ENCODE results near the gene ZNF362.
"Not testable (repeated sequence)": the region's sequence is repeated elsewhere in the genome, so short reads cannot be mapped to it uniquely, and the experiment has no call there.

ZNF362 gene

DNA sequence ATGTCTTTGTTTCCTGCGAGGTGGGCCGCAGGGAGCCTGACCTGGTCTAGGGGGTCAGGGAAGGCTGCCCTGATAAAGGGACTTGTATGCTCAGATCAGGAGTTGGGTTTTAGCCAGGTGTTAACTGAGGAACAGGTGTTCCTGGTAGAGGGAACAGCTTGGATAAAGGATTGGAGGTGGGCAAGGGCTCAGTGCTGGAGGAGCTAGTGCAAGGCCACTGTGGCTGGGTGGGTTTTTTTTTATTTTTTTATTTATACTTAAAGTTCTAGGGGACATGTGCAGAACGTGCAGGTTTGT lies 33.5 kb downstream of the ZNF362 start:
- no peak for DNase-seq

DNA sequence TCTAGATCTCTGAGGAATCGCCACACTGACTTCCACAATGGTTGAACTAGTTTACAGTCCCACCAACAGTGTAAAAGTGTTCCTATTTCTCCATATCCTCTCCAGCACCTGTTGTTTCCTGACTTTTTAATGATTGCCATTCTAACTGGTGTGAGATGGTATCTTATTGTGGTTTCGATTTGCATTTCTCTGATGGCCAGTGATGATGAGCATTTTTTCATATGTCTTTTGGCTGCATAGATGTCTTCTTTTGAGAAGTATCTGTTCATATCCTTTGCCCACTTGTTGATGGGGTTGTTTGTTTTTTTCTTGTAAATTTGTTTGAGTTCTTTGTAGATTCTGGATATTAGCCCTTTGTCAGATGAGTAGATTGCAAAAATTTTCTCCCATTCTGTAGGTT lies 34.3 kb downstream of the ZNF362 start:
- DNase-seq = not testable (repeated sequence)

- no peak for DNase-seq
Observed at GRCh38 chr1:33292726-33293340, 36.5 kb downstream of the ZNF362 start.

- no peak for DNase-seq
Observed at GRCh38 chr1:33294071-33295010, 38.0 kb downstream of the ZNF362 start.

DNA sequence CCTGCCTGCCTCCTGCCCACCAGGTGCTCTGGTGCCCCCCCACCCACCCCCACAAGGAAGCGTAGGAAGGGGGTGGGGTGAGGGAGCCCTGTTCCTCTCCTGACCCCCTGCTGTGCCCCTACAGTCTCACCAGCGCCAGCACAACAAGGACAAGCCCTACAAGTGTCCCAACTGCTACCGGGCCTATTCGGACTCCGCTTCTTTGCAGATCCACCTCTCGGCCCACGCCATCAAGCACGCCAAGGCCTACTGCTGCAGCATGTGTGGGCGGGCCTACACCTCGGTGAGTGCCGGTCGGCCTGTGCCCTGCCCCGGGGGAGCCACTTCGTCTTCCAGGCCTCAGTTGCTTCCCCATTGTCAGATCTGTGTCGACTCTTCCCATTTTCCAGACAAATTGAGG lies 38.7 kb downstream of the ZNF362 start:
- DNase-seq = no peak

GRCh38 chr1:33295450-33296081 lies 39.3 kb downstream of the ZNF362 start:
- DNase-seq = peak; percentile 94

- DNase-seq = no peak
Observed at GRCh38 chr1:33296082-33296458, 39.8 kb downstream of the ZNF362 start.

DNA sequence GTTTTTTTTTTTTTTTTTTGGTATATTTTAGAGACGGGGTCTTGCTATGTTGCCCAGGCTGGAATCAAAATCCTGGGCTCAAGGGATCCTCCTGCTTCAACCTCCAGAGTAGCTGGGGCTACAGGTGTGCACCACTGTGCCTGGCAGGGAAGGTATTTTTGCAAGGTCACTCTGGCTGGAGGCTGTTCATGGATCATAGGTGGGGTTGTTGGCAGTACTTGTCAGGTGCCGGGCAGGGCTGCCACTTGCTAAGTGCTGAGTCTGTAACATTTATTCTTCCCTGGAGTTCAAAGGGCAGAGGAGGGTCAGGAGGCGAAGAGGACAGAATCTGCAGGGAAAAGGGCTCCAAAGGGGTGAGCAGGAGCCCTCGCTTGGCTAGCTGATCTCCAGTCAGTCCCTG lies 40.5 kb downstream of the ZNF362 start:
- no peak for DNase-seq

GRCh38 chr1:33297911-33298622 lies 41.8 kb downstream of the ZNF362 start:
- DNase-seq = no peak

GRCh38 chr1:33298623-33299277 lies 42.5 kb downstream of the ZNF362 start:
- peak; percentile 74 to 79 for DNase-seq

DNA sequence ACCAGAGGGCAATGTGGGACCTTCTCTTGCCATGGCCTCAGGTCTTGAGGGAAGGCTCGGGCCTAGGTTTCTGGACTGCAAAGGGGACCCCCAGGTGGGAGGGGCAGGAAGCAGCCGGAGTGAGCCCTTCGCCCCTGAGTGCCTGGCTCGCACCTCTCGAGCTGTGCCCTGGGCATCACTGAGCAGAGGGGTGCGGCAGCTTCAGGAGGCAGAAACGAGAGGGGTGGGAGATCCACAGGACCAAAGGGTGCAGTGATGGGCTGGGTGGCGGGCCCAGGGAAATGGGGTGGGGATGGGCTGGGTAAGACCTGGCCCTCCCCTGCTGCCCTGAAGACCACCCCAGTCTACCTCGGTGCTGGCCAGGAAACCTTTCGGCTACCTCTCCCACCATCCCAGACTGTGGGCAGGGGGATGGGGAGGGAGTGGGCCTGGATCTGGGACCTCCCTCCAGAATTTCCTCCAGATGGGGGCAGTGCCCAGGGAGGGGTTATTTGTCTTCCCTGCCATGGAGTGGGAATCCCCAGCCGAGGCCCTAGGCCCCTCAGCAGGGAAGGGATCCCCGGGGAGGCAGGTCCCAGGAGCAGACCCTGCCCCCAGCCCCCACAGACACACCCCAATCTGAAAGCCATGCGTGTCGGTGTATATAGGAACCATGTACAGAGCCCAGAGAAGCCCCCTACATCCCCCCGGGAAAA lies 43.3 kb downstream of the ZNF362 start:
- DNase-seq = no peak

DNA sequence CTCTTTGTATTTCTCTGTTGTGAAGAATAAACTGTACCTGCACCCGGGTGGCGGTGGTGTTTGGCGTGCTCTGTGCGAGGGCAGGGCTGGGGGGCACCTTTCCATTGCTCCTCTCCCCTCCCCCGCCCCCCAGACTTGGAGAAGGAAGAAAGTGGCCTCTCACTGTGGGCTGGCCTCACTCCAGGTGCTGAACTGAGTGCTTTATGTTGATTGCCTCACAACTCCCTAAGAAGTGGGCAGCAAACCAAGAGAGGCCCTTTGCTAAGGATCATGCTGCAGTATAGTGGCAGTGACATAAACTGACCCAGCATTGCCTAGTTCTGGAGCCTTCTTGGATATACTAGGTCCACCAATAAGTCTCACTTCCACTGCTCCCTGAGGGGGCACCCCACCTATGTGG lies 44.4 kb downstream of the ZNF362 start:
- no peak for DNase-seq

GRCh38 chr1:33301273-33301984 lies 45.1 kb downstream of the ZNF362 start:
- no peak for DNase-seq

- peak in 1 of 2 experiments; percentile 36 for DNase-seq
Observed at GRCh38 chr1:33302325-33302724, 46.0 kb downstream of the ZNF362 start.

DNA sequence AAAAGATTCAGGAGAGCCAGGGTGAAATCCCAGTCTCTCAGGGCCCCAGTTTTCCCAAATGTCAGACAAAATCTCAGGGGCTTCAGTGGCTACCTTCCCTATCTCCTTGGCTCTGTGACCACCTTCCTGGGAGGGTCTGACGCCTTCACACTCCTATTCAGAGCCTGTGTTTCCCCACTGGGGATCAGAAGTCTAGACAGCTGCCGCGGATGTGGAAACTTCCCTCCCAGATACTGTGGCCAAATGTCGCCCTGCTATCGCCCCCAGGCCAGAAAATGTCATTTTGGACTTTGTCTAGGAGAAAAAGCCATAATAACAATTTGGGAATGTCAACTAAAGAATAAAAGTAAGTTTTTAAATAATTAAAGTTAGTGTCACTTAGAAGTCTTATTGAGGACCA lies 48.7 kb downstream of the ZNF362 start:
- no peak for DNase-seq

DNA sequence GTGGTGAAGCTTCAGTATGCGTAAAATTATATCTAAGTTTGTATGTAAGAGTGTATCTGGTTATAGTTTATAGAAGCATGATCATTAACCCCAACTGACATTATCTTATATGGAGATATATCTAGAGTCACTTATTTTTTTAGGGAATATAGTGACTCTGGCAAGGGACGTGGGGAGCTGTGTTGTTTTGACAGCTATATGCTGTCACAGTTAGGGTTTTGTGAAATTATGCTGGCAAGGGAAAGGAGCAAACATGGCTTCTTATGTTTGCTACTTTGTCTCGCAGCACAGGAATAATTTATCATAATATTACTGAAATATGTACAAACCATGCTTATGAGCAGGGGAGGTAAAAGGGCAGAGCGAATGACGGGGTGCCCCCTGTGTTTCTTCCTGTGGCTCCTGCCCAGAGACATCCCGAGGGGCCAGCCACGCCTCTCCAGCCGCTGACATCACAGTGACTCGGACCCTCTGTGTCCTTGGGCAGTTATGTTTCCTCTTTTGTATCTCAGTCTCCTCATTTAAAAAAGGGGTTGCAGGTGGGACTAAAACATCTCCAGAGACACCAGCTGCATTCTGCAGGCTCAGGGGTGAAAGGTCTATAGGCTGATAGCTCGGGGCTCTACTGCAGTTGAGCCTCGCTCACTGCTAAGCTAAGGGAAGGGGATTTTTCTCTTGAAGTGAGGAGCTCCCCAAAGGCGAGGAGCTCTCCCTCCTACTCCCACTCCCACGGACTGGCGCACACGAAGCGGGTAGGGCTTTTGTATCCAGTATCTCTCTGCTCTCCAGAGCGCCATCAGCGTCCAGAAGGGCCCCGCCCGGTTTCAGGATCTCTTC lies 49.7 kb downstream of the ZNF362 start:
- DNase-seq = no peak

DNA sequence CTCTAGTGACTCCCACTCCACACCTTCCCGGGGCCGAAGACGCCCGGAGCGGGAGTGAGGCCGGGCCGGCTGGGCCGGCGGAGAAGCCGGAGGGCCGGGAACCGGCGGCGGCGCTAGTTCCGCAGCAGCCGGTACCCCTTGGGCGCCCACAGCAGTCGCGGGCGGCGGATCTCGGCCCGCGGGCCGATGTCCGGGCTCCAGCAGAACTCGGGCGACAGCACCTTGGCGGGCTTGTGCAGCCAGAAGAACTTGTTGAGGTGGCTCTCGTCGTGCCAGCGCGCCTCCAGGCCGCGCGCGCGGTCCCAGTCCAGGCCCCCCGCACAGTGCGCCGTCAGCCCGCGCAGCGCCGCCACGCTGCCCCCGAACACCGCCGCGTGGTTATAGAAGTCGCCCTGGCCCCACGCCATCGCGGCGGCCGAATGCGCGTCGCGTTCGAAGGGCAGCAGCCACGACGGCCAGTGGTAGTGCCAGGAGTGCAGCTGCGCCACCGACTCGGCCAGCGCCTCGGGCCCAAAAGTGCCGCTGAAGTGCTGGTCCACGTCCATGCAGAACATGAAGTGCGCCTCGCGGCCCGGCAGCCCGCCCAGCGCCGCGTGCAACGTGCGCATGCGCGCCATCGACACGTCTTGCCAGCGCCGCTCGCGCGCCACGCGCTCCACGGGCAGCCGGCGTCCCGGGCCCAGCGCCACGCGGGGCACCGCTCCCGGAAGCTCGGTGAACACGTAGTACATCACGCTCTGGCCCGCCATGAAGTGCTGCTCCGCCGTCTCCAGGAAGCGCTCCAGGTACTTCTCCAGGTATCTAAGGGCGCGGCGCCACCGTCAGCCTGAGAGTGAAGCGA lies 50.6 kb downstream of the ZNF362 start:
- DNase-seq = peak in 1 of 2 experiments; percentile 36

DNA sequence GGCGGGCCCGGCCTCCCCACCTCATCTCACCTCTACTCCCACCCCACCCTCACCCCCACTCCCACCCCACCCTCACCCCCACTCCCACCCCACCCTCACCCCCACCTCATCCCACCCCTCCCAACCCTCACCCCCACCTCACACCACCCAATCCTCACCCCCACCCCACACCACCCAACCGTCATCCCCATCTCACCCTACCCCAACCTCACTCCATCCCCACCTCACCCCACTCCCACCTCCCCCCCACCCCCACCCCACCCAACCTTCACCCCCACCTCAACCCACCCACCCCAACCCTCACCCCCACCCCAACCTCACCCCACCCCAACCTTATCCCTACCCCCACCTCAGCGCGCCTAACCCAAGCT lies 51.2 kb downstream of the ZNF362 start:
- DNase-seq = no peak

GRCh38 chr1:33309351-33309750 lies 53.1 kb downstream of the ZNF362 start:
- DNase-seq = not testable (repeated sequence)

- DNase-seq = no peak
Observed at GRCh38 chr1:33310702-33311101, 54.4 kb downstream of the ZNF362 start.
